GM12878 (cell line): ENCODE measurements around the gene PAX5. TPM values are rescaled to one million over a fixed set of nuclear protein-coding genes. Genes with fewer than 3 reads are reported as not detected.

Experiments
- ATAC-seq: fragments of 200-7000 bp; cut with Tn5 transposase; 3 replicates; pipeline ENCODE4 v1.9.1; 2020; ENCODE audit warnings: mild to moderate bottlenecking, moderate library complexity
- BruUV-seq: library from RNA; stranded (reverse); fragments of 400-500 nt; replicated peaks from 2 replicates; lab custom pipeline; 2021; lab: Mats Ljungman, UMichigan
- CTCF ChIA-PET: fragments of 300-600 bp; sonication (Branson Sonifier 250); formaldehyde crosslinking; extraction: SDS; loops from one replicate; lab custom pipeline; 2021; ENCODE audit warnings: inconsistent platforms; lab: Yijun Ruan, JAX
- POLR2A ChIA-PET: fragments of 350-600 bp; formaldehyde crosslinking; extraction: SDS; loops from one replicate; lab custom pipeline; 2021; ENCODE audit warnings: inconsistent platforms; lab: Charles Lee
- RAD21 ChIA-PET: fragments of 300-600 bp; sonication (Branson Sonifier 250); formaldehyde crosslinking; loops from one replicate; lab custom pipeline; 2023; ENCODE audit warnings: antibody characterized with exemption; ENCODE audit not compliant: unreplicated experiment; lab: Charles Lee
- SMC1A ChIA-PET: fragments of 300-600 bp; sonication (Branson Sonifier 250); formaldehyde crosslinking; loops from one replicate; lab custom pipeline; 2023; ENCODE audit not compliant: unreplicated experiment, uncharacterized antibody; lab: Charles Lee
- DNase-seq: peaks from one replicate; pipeline ENCODE4 v3.0.0-alpha.2; 2011; ENCODE audit warnings: low read depth, low spot score
- FAIRE-seq: peaks from 3 replicates; lab custom pipeline; 2011; peaks lifted over from hg19 to GRCh38; lab: Jason Lieb, UNC
- H2AFZ ChIP-seq: 2 replicates; pipeline ENCODE4 v1.6.0; 2011; ENCODE audit warnings: low read depth, low read length, control low read depth; ENCODE audit not compliant: control insufficient read depth
- H3K27ac ChIP-seq: 2 replicates; pipeline ENCODE4 v1.5.1; 2011; ENCODE audit warnings: control low read depth; ENCODE audit not compliant: control insufficient read depth, insufficient read depth
- H3K27me3 ChIP-seq, 2 experiments: replicated peaks in 1 of 2; 2 replicates each; pipeline versions ENCODE4 v1.6.0 to v1.6.1; 2011; ENCODE audit warnings: low read length in 1 of 2; ENCODE audit not compliant: control insufficient read depth in 2 of 2, insufficient read depth in 2 of 2
- H3K36me3 ChIP-seq, 2 experiments: 2 replicates each; pipeline ENCODE4 v1.5.1; 2011; ENCODE audit warnings: low read length in 1 of 2; ENCODE audit not compliant: control insufficient read depth in 2 of 2, insufficient read depth in 2 of 2
- H3K4me1 ChIP-seq: 2 replicates; pipeline ENCODE4 v1.6.1; 2011; ENCODE audit warnings: mild to moderate bottlenecking, low read length, moderate library complexity, mixed read lengths; ENCODE audit not compliant: control insufficient read depth, insufficient read depth
- H3K4me2 ChIP-seq: 2 replicates; pipeline ENCODE4 v1.6.0; 2011; ENCODE audit warnings: control low read depth; ENCODE audit not compliant: control insufficient read depth, insufficient read depth
- H3K4me3 ChIP-seq: fragments of 200-600 bp; sonication (generic); 2 replicates; pipeline ENCODE4 v1.5.1; 2016
- H3K79me2 ChIP-seq: 2 replicates; pipeline ENCODE4 v1.6.0; 2011; ENCODE audit warnings: low read length; ENCODE audit not compliant: control insufficient read depth, insufficient read depth
- H3K9ac ChIP-seq: 2 replicates; pipeline ENCODE4 v1.8.0; 2011; ENCODE audit warnings: low read length, control low read depth, mixed read lengths; ENCODE audit not compliant: control insufficient read depth, insufficient read depth
- H3K9me3 ChIP-seq: replicated peaks from 3 replicates; pipeline ENCODE4 v1.5.1; 2011; ENCODE audit warnings: mild to moderate bottlenecking, low read length; ENCODE audit not compliant: control insufficient read depth, insufficient read depth
- H4K20me1 ChIP-seq: 2 replicates; pipeline ENCODE4 v1.6.0; 2011; ENCODE audit not compliant: control insufficient read depth, insufficient read depth
- BHLHE40 ChIP-seq, 2 experiments: fragments of 450-650 bp in 1 of 2; IDR thresholded peaks; 2 replicates each; pipeline ENCODE4 v1.6.1; 2011 to 2017; ENCODE audit warnings: low read depth in 2 of 2, borderline replicate concordance in 1 of 2, improper control_type of control experiment in 1 of 2, low read length in 1 of 2, mild to moderate bottlenecking in 1 of 2
- BRCA1 ChIP-seq: IDR thresholded peaks from 2 replicates; pipeline ENCODE4 v1.6.1; 2011; ENCODE audit warnings: low read depth, low read length, improper control_type of control experiment
- CREM ChIP-seq: IDR thresholded peaks from 2 replicates; pipeline ENCODE4 v1.6.1; 2014; ENCODE audit warnings: antibody characterized with exemption, low read depth
- GATAD2B ChIP-seq: fragments of 450-650 bp; conservative IDR thresholded peaks from 2 replicates; pipeline ENCODE4 v1.6.1; 2017; ENCODE audit warnings: low read depth, mild to moderate bottlenecking, moderate library complexity
- HDAC2 ChIP-seq: fragments of 200-600 bp; sonication (generic); IDR thresholded peaks from 2 replicates; pipeline ENCODE4 v1.6.1; 2017
- LARP7 ChIP-seq: fragments of 450-650 bp; IDR thresholded peaks from 2 replicates; pipeline ENCODE4 v1.6.1; 2017; ENCODE audit warnings: mild to moderate bottlenecking
- MTA2 ChIP-seq: fragments of 450-650 bp; IDR thresholded peaks from 2 replicates; pipeline ENCODE4 v1.6.1; 2016; ENCODE audit warnings: low read depth, mild to moderate bottlenecking, moderate library complexity
- NKRF ChIP-seq: fragments of 450-650 bp; conservative IDR thresholded peaks from 2 replicates; pipeline ENCODE4 v1.6.1; 2017; ENCODE audit warnings: mild to moderate bottlenecking, moderate library complexity
- POLR2A ChIP-seq: IDR thresholded peaks from 2 replicates; pipeline ENCODE4 v1.6.1; 2011; ENCODE audit warnings: low read depth, mild to moderate bottlenecking, low read length
- ZNF384 ChIP-seq: IDR thresholded peaks from 2 replicates; pipeline ENCODE4 v1.6.1; 2012; ENCODE audit warnings: low read depth, mild to moderate bottlenecking, low read length, improper control_type of control experiment, borderline replicate concordance
- ZNF687 ChIP-seq: fragments of 450-650 bp; IDR thresholded peaks from 2 replicates; pipeline ENCODE4 v1.6.1; 2017; ENCODE audit warnings: mild to moderate bottlenecking, moderate library complexity
- ZSCAN29 ChIP-seq: fragments of 450-650 bp; IDR thresholded peaks from 2 replicates; pipeline ENCODE4 v1.6.1; 2017; ENCODE audit warnings: mild to moderate bottlenecking, moderate library complexity
- WGBS: methylation state at CpG from one replicate; pipeline ENCODE4 v1.1.6; 2016; ENCODE audit warnings: low lambda C conversion rate; ENCODE audit not compliant: insufficient replicate concordance, insufficient coverage; ENCODE audit errors: missing lambda C conversion rate; 5-methylcytosine and 5-hydroxymethylcytosine counted together
- in situ Hi-C: fragments of 300-500 bp; cut with MboI; formaldehyde crosslinking; loops from 9 replicates; pipeline ENCODE4 v1.14.3; 2018; ENCODE audit warnings: mixed read lengths
- intact Hi-C: fragments of 100-400 bp; cut with micrococcal nuclease; formaldehyde crosslinking; loops from one replicate; pipeline ENCODE4 v1.14.2; 2022; ENCODE audit not compliant: unreplicated experiment
- polyA plus RNA-seq, 11 experiments: library from polyadenylated mRNA; depleted of rRNA in 4 of 11; unstranded in 6 of 11; stranded (reverse) in 5 of 11; fragments of >200 nt; fragmentation: Nextera tagmentation in 4 of 11; fragmentation: Illumina TruSeq in 1 of 11; extraction: Ambion mirVana in 4 of 11; extraction: Trizol in 1 of 11; gene quantifications; 1 replicate in 1 of 11; 2 replicates in 10 of 11; pipeline versions ENCODE4 v1.2.1 to v1.2.3, GENCODE V29; 2011 to 2016; ENCODE audit warnings: inconsistent platforms in 2 of 11, missing spikeins in 2 of 11, low read depth in 1 of 11
- total RNA-seq, 4 experiments: library from RNA; depleted of rRNA in 3 of 4; stranded (reverse); fragments of >200 nt in 3 of 4; fragmentation: Illumina TruSeq in 1 of 4; extraction: Trizol in 1 of 4; gene quantifications; 2 replicates each; pipeline versions ENCODE4 v1.2.1 to v1.2.3, GENCODE V29; 2013 to 2021

Gene PAX5
- total and polyA plus RNA-seq, 10 of the 15 experiments (the other 5 are each of a cell fraction or from before 2014, with no cell fraction given): 2.2 to 123 (median 31.9) TPM

GRCh38 chr9:37004424-37004935 is 29.6 kb downstream of the PAX5 start (continued):
- peak; percentile 64; the same call in 1 of the 2 replicates for TF ChIP-seq ZNF687
- no peak for TF ChIP-seq BRCA1
- no peak for TF ChIP-seq ZSCAN29
- peak; percentile 31; the same call in 1 of the 2 replicates for TF ChIP-seq CREM

- Histone ChIP-seq H3K36me3 (peaks cover 12 to 19% of the 10 kb centered on the region in 2 experiments; a peak in 3 of 4 replicates), H2AFZ (no peak overlapping the region), H3K27ac (peak overlapping the region; percentile 98), H3K9me3 (no peaks in the 10 kb centered on the region), H3K9ac (peak overlapping the region; percentile 67), H3K4me1 (peaks cover 91% of the 10 kb centered on the region), H3K4me3 (peak overlapping the region; percentile 45; the same call in 1 of the 2 replicates), H4K20me1 (no peaks in the 10 kb centered on the region), H3K79me2 (peaks cover 88% of the 10 kb centered on the region), H3K27me3 (no peaks in the 10 kb centered on the region), H3K4me2 (peak overlapping the region; percentile 84)
- WGBS: 23% methylated on average over 60 of the region's 62 CpGs
- CTCF ChIA-PET: interaction anchor here (0.6 to 9.4 kb wide), 6 partner anchors 12 to 332 kb away, joined by 3 to 140 read pairs (median 6); no protein-coding TSS in a partner anchor
- intact Hi-C loops (loop anchor here (10.0 kb wide), 1 partner anchor 58 kb away; no protein-coding TSS in a partner anchor), in situ Hi-C loops (no loop called here)
- RAD21 ChIA-PET: interaction anchor here (1.3 to 7.6 kb wide), 7 partner anchors 8 to 339 kb away, joined by 4 to 175 read pairs (median 7); no protein-coding TSS in a partner anchor
- BruUV-seq: no TSS peak
- no peak for FAIRE-seq
- SMC1A ChIA-PET: interaction anchor here (0.7 to 12.3 kb wide), 8 partner anchors 9 to 326 kb away, joined by 3 to 227 read pairs (median 5); no protein-coding TSS in a partner anchor
- no peak; the same call in 2 of the 3 replicates for ATAC-seq
- TF ChIP-seq POLR2A (peak; percentile 36), ZNF384 (peak; percentile 56), BHLHE40 (IDR thresholded peaks at IDR 0.05; ENCODE audit: borderline replicate concordance in 1 of 2, low read depth in 2 of 2, low read length in 1 of 2) (peak in 1 of 2 experiments; percentile 71; a peak in 2 of 4 replicates), NKRF (0 out of 2 replicates have a peak, but pooled peaks have one; percentile 14), MTA2 (no peak), LARP7 (0 out of 2 replicates have a peak, but pooled peaks have one; percentile 50), GATAD2B (peak; percentile 57; the same call in 1 of the 2 replicates), HDAC2 (no peak)
- DNase-seq: no peak
- POLR2A ChIA-PET: interaction anchor here (0.8 to 17.3 kb wide), 4 partner anchors 8 to 32 kb away, joined by 6 to 354 read pairs (median 18); partner anchors contain the start of gene PAX5
Observed at GRCh38 chr9:37002413-37003217, 31.5 kb downstream of the PAX5 start.
